WTC11 (cell line): ENCODE measurements around the gene ZFP64.

Experiments used
- IRF2 ChIP-seq: sonication (generic); formaldehyde crosslinking; IDR thresholded peaks from 2 replicates; pipeline ENCODE4 v1.8.0; 2022; ENCODE audit warnings: low read depth, missing genetic modification reagents, borderline replicate concordance
- SP1 ChIP-seq: sonication (generic); formaldehyde crosslinking; conservative IDR thresholded peaks from 2 replicates; pipeline ENCODE4 v1.8.1; 2022; ENCODE audit warnings: missing genetic modification reagents
- TP53 ChIP-seq: sonication (generic); formaldehyde crosslinking; IDR thresholded peaks from 2 replicates; pipeline ENCODE4 v1.8.1; 2023; ENCODE audit warnings: mild to moderate bottlenecking, missing genetic modification reagents
- ZNF263 ChIP-seq: sonication (generic); formaldehyde crosslinking; IDR thresholded peaks from 2 replicates; pipeline ENCODE4 v1.8.1; 2022; ENCODE audit warnings: low read depth, mild to moderate bottlenecking, moderate library complexity, missing genetic modification reagents
- TF ChIP-seq, protein P1 (sequence below): sonication (generic); formaldehyde crosslinking; IDR thresholded peaks from 2 replicates; pipeline ENCODE4 v1.8.1; 2023; ENCODE audit warnings: mild to moderate bottlenecking, moderate library complexity, missing genetic modification reagents
- TF ChIP-seq, protein P2 (sequence below): fragments of 200-600 bp; IDR thresholded peaks from 2 replicates; pipeline ENCODE4 v1.8.0; 2022; ENCODE audit warnings: antibody characterized with exemption
- TF ChIP-seq, protein P3 (sequence below): fragments of 250-450 bp; sonication (Bioruptor Pico); IDR thresholded peaks from 2 replicates; pipeline ENCODE4 v1.9.0; 2021; ENCODE audit warnings: mild to moderate bottlenecking, borderline replicate concordance
- TF ChIP-seq, protein P4 (sequence below): sonication (generic); formaldehyde crosslinking; IDR thresholded peaks from 2 replicates; pipeline ENCODE4 v1.8.1; 2023; ENCODE audit warnings: mild to moderate bottlenecking, missing genetic modification reagents, moderate library complexity

DNA sequence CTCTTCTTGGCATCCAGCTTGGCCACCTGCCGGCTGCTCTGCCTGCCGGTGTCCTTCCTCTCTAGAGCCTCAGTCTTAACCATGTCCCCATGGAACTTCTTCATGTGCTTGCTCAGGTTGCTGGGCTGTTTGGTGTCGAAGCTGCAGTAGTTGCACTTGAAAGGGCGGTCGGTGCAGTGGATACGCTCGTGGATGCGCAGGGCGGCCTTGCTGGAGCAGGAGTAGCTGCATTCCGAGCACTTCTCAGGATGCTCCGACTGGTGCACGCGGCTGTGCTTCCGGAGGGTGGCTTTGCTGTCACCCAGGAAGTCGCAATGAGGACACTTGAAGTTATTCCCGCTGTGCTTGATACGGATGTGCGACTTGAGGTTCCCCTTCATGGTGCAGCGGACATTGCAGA lies 38.7 kb downstream of the ZFP64 start:
- TF ChIP-seq, protein P1, sequence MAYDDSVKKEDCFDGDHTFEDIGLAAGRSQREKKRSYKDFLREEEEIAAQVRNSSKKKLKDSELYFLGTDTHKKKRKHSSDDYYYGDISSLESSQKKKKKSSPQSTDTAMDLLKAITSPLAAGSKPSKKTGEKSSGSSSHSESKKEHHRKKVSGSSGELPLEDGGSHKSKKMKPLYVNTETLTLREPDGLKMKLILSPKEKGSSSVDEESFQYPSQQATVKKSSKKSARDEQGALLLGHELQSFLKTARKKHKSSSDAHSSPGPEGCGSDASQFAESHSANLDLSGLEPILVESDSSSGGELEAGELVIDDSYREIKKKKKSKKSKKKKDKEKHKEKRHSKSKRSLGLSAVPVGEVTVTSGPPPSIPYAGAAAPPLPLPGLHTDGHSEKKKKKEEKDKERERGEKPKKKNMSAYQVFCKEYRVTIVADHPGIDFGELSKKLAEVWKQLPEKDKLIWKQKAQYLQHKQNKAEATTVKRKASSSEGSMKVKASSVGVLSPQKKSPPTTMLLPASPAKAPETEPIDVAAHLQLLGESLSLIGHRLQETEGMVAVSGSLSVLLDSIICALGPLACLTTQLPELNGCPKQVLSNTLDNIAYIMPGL: no peak
- TF ChIP-seq SP1 (no peak), TP53 (no peak), ZNF263 (no peak), IRF2 (CRISPR knock-in tag) (no peak)
- TF ChIP-seq, protein P2, sequence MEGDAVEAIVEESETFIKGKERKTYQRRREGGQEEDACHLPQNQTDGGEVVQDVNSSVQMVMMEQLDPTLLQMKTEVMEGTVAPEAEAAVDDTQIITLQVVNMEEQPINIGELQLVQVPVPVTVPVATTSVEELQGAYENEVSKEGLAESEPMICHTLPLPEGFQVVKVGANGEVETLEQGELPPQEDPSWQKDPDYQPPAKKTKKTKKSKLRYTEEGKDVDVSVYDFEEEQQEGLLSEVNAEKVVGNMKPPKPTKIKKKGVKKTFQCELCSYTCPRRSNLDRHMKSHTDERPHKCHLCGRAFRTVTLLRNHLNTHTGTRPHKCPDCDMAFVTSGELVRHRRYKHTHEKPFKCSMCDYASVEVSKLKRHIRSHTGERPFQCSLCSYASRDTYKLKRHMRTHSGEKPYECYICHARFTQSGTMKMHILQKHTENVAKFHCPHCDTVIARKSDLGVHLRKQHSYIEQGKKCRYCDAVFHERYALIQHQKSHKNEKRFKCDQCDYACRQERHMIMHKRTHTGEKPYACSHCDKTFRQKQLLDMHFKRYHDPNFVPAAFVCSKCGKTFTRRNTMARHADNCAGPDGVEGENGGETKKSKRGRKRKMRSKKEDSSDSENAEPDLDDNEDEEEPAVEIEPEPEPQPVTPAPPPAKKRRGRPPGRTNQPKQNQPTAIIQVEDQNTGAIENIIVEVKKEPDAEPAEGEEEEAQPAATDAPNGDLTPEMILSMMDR: no peak
- TF ChIP-seq, protein P3, sequence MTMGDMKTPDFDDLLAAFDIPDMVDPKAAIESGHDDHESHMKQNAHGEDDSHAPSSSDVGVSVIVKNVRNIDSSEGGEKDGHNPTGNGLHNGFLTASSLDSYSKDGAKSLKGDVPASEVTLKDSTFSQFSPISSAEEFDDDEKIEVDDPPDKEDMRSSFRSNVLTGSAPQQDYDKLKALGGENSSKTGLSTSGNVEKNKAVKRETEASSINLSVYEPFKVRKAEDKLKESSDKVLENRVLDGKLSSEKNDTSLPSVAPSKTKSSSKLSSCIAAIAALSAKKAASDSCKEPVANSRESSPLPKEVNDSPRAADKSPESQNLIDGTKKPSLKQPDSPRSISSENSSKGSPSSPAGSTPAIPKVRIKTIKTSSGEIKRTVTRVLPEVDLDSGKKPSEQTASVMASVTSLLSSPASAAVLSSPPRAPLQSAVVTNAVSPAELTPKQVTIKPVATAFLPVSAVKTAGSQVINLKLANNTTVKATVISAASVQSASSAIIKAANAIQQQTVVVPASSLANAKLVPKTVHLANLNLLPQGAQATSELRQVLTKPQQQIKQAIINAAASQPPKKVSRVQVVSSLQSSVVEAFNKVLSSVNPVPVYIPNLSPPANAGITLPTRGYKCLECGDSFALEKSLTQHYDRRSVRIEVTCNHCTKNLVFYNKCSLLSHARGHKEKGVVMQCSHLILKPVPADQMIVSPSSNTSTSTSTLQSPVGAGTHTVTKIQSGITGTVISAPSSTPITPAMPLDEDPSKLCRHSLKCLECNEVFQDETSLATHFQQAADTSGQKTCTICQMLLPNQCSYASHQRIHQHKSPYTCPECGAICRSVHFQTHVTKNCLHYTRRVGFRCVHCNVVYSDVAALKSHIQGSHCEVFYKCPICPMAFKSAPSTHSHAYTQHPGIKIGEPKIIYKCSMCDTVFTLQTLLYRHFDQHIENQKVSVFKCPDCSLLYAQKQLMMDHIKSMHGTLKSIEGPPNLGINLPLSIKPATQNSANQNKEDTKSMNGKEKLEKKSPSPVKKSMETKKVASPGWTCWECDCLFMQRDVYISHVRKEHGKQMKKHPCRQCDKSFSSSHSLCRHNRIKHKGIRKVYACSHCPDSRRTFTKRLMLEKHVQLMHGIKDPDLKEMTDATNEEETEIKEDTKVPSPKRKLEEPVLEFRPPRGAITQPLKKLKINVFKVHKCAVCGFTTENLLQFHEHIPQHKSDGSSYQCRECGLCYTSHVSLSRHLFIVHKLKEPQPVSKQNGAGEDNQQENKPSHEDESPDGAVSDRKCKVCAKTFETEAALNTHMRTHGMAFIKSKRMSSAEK: no peak
- TF ChIP-seq, protein P4, sequence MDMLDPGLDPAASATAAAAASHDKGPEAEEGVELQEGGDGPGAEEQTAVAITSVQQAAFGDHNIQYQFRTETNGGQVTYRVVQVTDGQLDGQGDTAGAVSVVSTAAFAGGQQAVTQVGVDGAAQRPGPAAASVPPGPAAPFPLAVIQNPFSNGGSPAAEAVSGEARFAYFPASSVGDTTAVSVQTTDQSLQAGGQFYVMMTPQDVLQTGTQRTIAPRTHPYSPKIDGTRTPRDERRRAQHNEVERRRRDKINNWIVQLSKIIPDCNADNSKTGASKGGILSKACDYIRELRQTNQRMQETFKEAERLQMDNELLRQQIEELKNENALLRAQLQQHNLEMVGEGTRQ (CRISPR knock-in tag): no peak
